NCI-H510A (cell line): ENCODE results near the gene APEX2.
"Not testable (repeated sequence)": the region's sequence is repeated elsewhere in the genome, so short reads cannot be mapped to it uniquely, and the experiment has no call there.

Experiments
- DNase-seq: peaks from one replicate; lab custom pipeline; 2025; lab: John Stamatoyannopoulos, UW

The APEX2 gene

GRCh38 chrX:55014897-55015299, 14.7 kb downstream of the APEX2 start:
- no peak for DNase-seq

- no peak for DNase-seq
Observed at GRCh38 chrX:55026143-55026542, 26.0 kb downstream of the APEX2 start.

GRCh38 chrX:55026840-55027239, 26.7 kb downstream of the APEX2 start:
- DNase-seq = no peak

- no peak for DNase-seq
Observed at GRCh38 chrX:55028040-55028439, 27.9 kb downstream of the APEX2 start.

DNA sequence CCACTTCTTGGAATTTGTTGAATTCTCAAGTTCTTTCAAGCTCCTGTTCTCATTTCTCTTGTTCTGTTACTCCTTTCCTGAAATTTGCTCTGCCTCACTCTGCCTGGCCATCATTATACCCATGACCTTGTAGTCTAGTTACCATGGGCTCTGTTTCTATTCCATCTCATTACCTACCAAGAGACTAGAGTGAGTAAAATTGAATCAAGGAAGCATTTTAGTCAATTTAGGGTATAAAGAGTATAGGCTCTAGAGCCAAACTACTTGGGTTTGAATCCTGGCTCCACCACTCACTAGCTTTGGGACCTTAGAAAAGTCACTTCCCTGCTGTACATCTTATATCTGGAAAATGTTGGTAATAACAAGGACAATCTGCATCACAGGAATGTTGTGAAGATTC, 28.4 kb downstream of the APEX2 start:
- DNase-seq = no peak

DNA sequence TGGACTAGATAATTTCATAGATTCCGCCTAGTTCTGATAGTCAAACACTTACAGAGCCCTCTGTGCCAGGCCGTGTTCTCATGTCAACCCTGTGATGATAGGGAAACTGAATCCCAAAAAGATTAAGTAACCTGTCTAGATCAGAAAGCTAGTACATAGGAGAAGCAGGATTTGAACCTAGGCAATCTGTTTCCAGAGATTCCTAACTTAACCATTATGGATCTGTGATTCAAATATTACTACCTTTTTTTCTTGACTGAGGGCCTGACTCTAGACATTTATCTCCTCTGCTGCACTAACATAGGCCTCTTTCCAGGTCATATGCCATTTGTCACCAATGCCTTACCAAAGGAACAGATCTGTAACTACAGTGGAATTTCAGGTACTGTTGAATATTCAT, 29.1 kb downstream of the APEX2 start:
- DNase-seq = no peak

- DNase-seq = no peak
Observed at GRCh38 chrX:55030271-55031205, 30.4 kb downstream of the APEX2 start, which contains the start of gene ALAS2. Gene ALAS2 (minus strand): TSS chrX:55030977. CDS start chrX:55026000, 4,977 bp downstream.

- no peak for DNase-seq
Observed at GRCh38 chrX:55033429-55033828, 33.3 kb downstream of the APEX2 start.

GRCh38 chrX:55039471-55039870, 39.3 kb downstream of the APEX2 start:
- no peak for DNase-seq

DNA sequence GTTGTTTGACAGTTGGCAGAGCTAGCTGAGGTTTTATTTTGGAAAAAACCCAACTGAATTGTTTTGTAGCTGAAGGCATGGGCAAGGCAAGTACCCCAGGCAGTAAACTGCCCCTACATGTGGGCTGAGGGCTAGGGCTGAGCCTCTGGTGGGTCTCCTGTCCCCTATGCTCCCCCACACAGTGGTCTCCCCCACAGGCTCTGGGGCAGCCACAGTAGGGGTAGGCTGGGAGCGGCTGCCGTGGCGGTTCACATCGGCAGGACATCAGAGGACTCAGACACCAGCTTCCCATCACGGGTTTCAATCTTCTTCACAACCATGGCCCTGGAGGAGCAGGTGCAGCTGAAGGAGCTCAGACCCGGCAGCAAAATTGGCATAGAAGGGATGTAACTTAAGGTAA, 41.4 kb downstream of the APEX2 start:
- DNase-seq = no peak

GRCh38 chrX:55050599-55050998, 50.4 kb downstream of the APEX2 start:
- not testable (repeated sequence) for DNase-seq

DNA sequence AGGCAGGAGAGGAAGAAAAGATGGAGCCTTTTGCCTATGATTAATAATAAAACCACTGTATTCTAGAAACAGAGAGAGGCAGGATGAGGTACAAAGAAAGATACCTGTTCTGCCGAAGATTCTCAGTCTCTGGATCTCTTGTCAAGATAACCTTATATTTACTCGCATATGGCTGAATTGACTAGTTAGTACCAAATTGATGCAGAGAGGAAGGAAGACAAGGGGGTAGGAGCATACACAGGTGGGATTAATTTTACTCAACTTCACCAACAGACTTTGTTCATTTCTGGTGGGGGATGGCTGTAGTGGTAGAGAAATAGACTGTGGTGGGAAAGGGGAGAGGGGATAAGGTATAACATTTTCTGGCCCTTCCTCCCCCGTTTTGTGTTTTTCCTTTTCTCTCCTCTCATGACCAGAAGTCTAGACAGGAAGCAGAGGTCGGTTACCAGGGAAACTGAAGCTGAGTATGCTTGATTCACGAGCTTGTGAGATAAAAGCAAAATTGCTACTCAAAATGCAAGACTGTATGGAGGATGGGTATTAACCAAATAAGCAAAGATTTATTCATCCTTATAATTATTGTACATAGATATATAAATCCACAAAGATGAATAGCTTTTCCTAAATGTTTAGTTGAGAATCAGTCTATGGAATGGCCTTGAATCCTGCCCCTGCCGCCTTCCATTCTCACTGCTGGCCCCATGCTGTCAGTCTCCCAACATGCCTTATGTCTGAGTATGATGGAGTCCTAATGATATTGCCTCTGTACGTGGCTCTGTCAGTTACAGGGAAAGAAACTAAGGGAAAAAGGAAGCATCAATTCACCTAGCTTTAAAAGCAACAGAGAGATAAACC, 56.9 kb downstream of the APEX2 start:
- no peak for DNase-seq

DNA sequence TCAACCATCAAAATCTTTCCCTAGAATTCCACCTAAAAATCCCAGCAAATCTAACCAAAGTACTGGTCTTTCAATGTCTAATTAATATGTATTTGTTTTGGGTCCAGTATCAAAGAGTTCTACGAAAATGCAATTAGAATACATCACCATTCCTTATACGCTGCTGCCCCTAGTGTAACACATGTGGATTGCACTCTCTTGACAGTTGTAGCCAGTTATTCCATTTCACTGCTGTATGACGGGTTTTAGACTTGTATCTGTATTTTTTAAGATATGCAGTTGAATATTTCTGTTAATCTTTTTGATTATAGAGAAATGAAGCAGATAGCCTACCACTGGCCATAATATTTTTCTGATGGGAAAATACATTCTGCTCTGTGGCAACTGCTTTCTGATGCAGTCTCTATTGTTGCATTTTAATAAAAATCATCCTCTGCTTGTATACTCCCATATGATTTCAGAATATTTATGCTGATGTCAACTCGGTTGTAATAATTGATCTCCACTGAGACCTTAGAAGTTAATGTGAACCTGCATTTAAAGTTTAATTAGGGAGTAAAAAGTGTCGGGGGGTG, 57.6 kb downstream of the APEX2 start:
- DNase-seq = no peak
